ENCODE data around the gene RDM1.
"Not testable (repeated sequence)": the region's sequence is repeated elsewhere in the genome, so short reads cannot be mapped to it uniquely, and the experiment has no call there.

Gene RDM1

GRCh38 chr17:35948092-35948491 lies 17.5 kb upstream of the RDM1 start:
- H3K4me1 Mint-ChIP-seq (ENCODE audit: low read depth): peaks cover 2% of the 10 kb centered on the region
- no peak overlapping the region for H3K4me3 Mint-ChIP-seq
- no peaks in the 10 kb centered on the region for H3K27me3 Mint-ChIP-seq
- no peaks in the 10 kb centered on the region for H3K36me3 Mint-ChIP-seq (ENCODE audit: low read depth)
- H3K9me3 Mint-ChIP-seq: no peaks in the 10 kb centered on the region
- DNase-seq: no peak
- no peak overlapping the region for H3K27ac Mint-ChIP-seq

DNA sequence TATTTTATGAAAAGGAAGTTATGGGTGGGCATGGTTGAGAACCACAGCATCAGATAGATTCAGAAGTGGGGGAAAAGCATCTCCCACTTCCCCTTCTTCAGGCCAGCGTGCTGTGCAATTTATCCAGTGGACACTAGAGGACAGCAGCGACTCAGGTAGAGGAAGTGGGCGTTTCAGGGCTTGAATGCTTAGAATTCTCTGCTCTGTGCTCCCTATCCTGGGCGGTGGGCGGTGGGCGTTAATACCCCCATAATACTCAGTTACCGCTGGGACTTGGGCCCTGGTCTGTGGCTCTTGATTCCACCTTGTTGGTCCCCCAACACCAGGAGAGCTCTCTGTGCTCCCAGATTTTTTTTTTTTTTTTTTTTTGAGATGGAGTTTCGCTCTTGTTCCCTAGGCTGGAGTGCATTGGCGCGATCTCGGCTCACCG lies 16.6 kb upstream of the RDM1 start:
- H3K27ac Mint-ChIP-seq: no peak overlapping the region
- no peak overlapping the region for H3K4me3 Mint-ChIP-seq
- H3K36me3 Mint-ChIP-seq (ENCODE audit: low read depth): no peaks in the 10 kb centered on the region
- H3K27me3 Mint-ChIP-seq: no peaks in the 10 kb centered on the region
- DNase-seq: peak; percentile 58
- no peaks in the 10 kb centered on the region for H3K9me3 Mint-ChIP-seq
- peaks cover 2% of the 10 kb centered on the region for H3K4me1 Mint-ChIP-seq (ENCODE audit: low read depth)

GRCh38 chr17:35944151-35944550 lies 13.6 kb upstream of the RDM1 start:
- H3K4me3 Mint-ChIP-seq: no peak overlapping the region
- no peaks in the 10 kb centered on the region for H3K9me3 Mint-ChIP-seq
- H3K4me1 Mint-ChIP-seq (ENCODE audit: low read depth): peaks cover 2% of the 10 kb centered on the region
- H3K27ac Mint-ChIP-seq: no peak overlapping the region
- no peak for DNase-seq
- no peaks in the 10 kb centered on the region for H3K27me3 Mint-ChIP-seq
- no peaks in the 10 kb centered on the region for H3K36me3 Mint-ChIP-seq (ENCODE audit: low read depth)

GRCh38 chr17:35943537-35943936 lies 13.0 kb upstream of the RDM1 start, which contains the start of gene LYZL6:
Gene LYZL6, minus strand, starts transcription at chr17:35943713. Its CDS starts 4,357 bp downstream, at chr17:35939356.
- DNase-seq: no peak
- Mint-ChIP-seq H3K9me3 (no peaks in the 10 kb centered on the region), H3K4me3 (no peak within 1 kb of the TSS), H3K27ac (no peak within 1 kb of the TSS), H3K4me1 (ENCODE audit: low read depth) (peaks cover 2% of the 10 kb centered on the region), H3K27me3 (no peaks in the 10 kb centered on the region), H3K36me3 (ENCODE audit: low read depth) (no peaks in the 10 kb centered on the region)

DNA sequence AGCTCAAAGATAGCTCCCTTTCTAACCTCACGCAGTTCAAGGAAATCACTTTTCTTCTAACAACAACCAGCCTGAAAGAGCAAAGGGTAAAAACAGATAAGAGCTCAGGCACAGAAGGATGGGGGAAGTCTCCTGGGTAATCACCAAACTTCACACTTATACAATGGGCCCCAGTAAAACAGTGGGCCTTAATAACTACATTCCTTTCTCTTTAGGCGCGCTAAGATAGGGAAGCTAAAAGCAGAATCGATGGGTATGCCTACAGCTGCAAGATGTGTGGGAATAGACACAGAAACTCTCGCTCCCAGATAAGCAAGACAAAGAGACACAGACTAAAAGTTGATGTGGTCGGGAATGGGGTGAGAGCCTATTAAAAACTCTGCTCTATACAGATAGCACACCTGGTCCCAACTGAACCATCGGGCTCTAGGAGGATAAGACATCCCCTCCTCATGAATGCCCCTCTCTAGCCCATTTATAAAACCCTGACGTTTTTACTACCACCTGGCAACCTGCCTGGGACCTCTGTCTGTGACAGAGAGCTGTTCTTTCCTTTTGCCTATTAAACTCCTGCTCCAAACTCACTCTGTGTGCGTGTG lies 12.1 kb upstream of the RDM1 start:
- H3K9me3 Mint-ChIP-seq: no peaks in the 10 kb centered on the region
- H3K27me3 Mint-ChIP-seq: no peaks in the 10 kb centered on the region
- no peak for DNase-seq
- no peaks in the 10 kb centered on the region for H3K36me3 Mint-ChIP-seq (ENCODE audit: low read depth)
- peaks cover 2% of the 10 kb centered on the region for H3K4me1 Mint-ChIP-seq (ENCODE audit: low read depth)
- H3K27ac Mint-ChIP-seq: no peak overlapping the region
- H3K4me3 Mint-ChIP-seq: no peak overlapping the region

DNA sequence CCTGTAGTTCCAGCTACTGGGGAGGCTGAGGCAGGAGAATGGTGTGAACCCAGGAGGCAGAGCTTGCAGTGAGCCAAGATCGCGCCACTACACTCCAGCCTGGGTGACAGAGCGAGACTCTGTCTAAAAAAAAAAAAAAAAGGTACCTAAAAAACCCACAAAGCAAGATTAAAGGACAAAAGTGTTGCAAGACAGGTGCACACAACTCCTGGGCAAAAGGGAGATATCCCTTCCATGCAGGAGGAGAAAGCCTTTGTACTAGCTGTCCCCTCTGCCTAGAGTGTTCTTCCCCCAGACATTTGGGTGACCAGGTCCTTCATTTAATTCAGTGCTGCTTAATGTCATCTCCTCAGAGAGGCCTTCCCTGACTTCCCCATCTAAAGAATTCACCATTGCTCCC lies 7.9 kb upstream of the RDM1 start:
- not testable (repeated sequence) for H3K4me3 Mint-ChIP-seq; H3K4me1 Mint-ChIP-seq (ENCODE audit: low read depth); H3K36me3 Mint-ChIP-seq (ENCODE audit: low read depth); H3K9me3 Mint-ChIP-seq; H3K27ac Mint-ChIP-seq; H3K27me3 Mint-ChIP-seq; DNase-seq

DNA sequence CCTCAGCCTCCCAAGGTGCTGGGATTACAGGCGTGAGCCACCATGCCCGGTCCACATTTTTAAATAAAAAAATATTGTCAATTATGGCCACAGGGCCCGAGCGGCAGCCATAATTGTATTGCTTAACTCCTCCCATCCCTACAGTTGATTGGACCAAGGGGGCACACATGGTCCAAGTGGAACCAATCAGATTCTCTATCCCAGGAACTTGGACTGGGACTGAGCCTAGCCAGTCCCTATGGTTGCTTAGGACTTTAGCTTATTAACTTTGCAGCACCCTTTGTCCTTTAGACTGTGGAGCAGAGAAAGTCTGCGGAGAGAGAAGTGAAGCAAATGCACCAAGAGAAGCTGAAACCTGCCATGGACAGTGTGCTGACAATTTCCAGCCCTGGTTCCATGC lies 5.5 kb upstream of the RDM1 start:
- no peaks in the 10 kb centered on the region for H3K9me3 Mint-ChIP-seq
- peaks cover 5% of the 10 kb centered on the region for H3K4me1 Mint-ChIP-seq (ENCODE audit: low read depth)
- no peak for DNase-seq
- no peaks in the 10 kb centered on the region for H3K27me3 Mint-ChIP-seq
- no peak overlapping the region for H3K4me3 Mint-ChIP-seq
- no peak overlapping the region for H3K27ac Mint-ChIP-seq
- H3K36me3 Mint-ChIP-seq (ENCODE audit: low read depth): no peaks in the 10 kb centered on the region

- Mint-ChIP-seq H3K9me3 (no peaks in the 10 kb centered on the region), H3K27me3 (no peaks in the 10 kb centered on the region), H3K4me3 (no peak overlapping the region), H3K36me3 (ENCODE audit: low read depth) (peaks cover 2% of the 10 kb centered on the region), H3K4me1 (ENCODE audit: low read depth) (peaks cover 17% of the 10 kb centered on the region), H3K27ac (no peak overlapping the region)
- DNase-seq: no peak
Observed at GRCh38 chr17:35934760-35935159, 4.2 kb upstream of the RDM1 start.

DNA sequence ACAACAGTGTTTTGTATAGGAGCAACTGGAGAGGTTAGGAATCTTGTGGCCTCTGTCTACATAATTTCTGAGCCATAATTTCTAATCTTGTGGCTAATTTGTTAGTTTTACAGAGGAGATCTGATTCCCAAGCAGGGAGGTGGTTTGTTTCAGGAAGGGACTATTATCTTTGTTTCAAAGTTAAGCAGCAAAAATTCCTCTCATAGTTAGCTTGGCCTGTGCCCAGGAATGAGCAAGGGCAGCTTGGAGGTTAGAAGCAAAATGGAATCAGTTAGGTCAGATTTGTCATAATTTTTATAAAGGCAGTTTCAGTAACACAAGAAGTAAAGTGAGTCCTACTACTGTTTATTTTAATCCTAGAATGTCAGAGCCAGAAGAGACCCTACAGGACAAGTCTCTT lies 2.0 kb upstream of the RDM1 start:
- Mint-ChIP-seq H3K27me3 (no peaks in the 10 kb centered on the region), H3K9me3 (no peaks in the 10 kb centered on the region), H3K4me1 (ENCODE audit: low read depth) (peaks cover 25% of the 10 kb centered on the region), H3K36me3 (ENCODE audit: low read depth) (peaks cover 2% of the 10 kb centered on the region), H3K27ac (no peak overlapping the region), H3K4me3 (no peak overlapping the region)
- no peak for DNase-seq

DNA sequence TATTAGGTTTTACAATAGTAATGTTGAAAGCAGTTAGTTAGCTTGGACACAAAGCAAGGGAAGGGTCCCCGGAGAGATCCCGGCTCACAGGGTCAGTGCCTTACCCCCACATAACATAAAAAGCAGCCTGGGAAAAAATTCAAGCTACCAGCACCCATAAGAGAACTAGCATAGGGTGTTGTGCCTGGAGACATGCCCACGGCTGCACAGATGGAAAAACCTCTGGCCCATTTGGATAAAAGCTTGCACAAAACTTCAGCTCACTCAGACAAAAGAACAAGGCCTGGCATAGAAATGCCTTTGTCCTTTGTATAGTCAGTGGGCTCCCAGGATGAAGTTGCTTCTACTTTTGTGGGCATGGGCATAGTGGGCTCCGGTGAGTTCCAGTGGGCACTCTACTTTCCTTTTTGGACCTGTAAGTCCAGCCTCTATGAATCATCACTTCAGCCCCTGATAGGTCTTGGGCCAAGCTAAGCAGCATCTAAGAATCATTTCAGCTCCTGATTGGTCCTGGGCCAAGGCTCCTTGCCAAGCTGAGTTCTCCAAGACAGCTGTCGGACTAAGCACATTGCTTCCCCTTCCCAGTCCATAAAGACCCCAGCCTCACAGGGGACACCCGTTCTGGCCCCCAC lies 1.3 kb upstream of the RDM1 start:
- Mint-ChIP-seq H3K36me3 (ENCODE audit: low read depth) (peaks cover 2% of the 10 kb centered on the region), H3K4me1 (ENCODE audit: low read depth) (peaks cover 25% of the 10 kb centered on the region), H3K4me3 (no peak overlapping the region), H3K27ac (no peak overlapping the region), H3K27me3 (no peaks in the 10 kb centered on the region), H3K9me3 (no peaks in the 10 kb centered on the region)
- no peak for DNase-seq

DNA sequence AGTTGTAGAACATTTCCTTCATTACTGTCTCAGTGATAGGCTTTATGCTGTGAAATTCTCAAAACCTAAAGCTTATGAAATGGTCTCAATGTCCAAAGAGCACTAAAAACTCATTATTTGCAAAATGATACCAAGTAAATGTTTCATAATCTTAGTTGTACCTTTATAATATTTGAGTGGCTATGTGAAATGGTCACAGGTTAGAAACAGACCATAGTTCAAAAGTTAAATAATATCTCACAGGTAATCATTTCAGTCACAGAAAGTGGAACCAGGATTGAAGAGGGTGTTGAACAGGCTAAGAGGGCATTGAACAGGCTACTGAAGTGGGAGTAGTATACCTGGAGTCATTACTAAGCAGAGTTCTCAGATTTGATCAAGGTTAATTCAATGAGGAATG lies 2.9 kb downstream of the RDM1 start:
- Mint-ChIP-seq H3K27ac (no peak overlapping the region), H3K36me3 (ENCODE audit: low read depth) (peaks cover 5% of the 10 kb centered on the region), H3K9me3 (no peaks in the 10 kb centered on the region), H3K27me3 (no peaks in the 10 kb centered on the region), H3K4me3 (no peak overlapping the region), H3K4me1 (ENCODE audit: low read depth) (peaks cover 33% of the 10 kb centered on the region)
- no peak for DNase-seq

DNA sequence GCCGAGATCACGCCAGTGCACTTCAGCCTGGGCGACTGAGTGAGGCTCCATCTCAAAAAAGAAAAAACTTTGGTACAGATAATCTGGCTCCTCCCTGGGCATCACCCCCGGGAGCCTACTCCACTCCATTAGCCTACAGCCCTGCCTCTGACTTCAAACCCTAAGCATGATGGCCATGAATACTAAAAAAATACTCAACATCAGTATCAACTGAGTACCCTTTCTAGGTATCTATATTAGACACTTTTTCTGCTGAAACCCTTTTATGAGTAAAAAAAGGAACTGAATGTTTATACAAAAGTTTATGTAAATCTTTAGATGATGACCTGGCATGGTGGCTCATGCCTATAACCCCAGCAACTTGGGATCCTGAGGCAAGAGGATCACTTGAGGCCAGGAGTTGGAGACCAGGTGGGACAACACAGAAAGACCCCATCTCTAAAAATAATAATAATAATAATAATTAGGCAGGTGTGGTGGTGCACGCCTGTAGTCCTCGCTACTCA lies 6.9 kb downstream of the RDM1 start:
- no peak overlapping the region for H3K4me3 Mint-ChIP-seq
- no peak overlapping the region for H3K27ac Mint-ChIP-seq

DNA sequence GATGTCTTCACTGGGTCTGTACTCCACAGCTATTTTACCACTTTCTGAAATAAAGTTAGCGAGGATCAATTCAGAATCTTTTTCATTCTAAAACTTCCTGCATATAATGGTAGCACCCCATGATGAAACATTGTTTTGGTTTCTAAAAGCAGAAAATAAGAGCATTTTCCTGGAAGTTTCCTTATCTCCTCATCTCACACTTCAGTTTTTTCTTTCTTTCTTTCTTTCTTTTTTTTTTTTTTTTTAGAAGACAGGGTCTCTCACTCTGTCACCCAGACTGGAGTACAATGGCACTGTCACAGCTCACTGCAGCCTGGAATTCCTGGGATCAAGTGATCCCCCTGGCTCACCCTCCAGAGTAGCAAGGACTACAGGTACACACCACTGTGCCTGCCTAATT lies 10.3 kb downstream of the RDM1 start:
- no peak overlapping the region for H3K27ac Mint-ChIP-seq
- DNase-seq: no peak
- no peaks in the 10 kb centered on the region for H3K27me3 Mint-ChIP-seq
- H3K36me3 Mint-ChIP-seq (ENCODE audit: low read depth): peaks cover 4% of the 10 kb centered on the region
- H3K4me1 Mint-ChIP-seq (ENCODE audit: low read depth): peaks cover 29% of the 10 kb centered on the region
- H3K9me3 Mint-ChIP-seq: no peaks in the 10 kb centered on the region
- H3K4me3 Mint-ChIP-seq: no peak overlapping the region

More for the DNA sequence above, 6.9 kb downstream of the RDM1 start:
- DNase-seq: no peak
- Mint-ChIP-seq H3K36me3 (ENCODE audit: low read depth) (peaks cover 4% of the 10 kb centered on the region), H3K27me3 (no peaks in the 10 kb centered on the region), H3K4me1 (ENCODE audit: low read depth) (peaks cover 29% of the 10 kb centered on the region), H3K9me3 (no peaks in the 10 kb centered on the region)

DNA sequence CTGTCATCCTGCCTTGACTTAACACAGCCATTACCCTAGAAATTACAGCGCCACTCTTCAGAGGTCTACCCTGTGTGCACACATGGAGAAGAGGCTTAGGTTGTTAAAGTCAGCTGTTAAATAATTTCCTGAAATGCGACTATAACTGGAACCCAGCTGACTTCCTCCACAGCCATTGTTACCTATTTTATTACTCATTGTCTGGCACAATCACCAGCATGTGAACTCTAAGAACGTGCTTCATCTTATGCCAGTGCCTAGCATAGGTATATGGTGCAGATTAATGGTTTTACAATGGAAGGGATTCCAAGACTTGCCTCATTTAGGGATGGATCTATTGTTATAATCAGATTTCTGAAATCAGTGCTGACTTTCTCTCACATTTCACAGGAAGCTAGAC lies 11.9 kb downstream of the RDM1 start:
- no peak for DNase-seq
- Mint-ChIP-seq H3K36me3 (ENCODE audit: low read depth) (peaks cover 4% of the 10 kb centered on the region), H3K4me1 (ENCODE audit: low read depth) (peaks cover 32% of the 10 kb centered on the region), H3K4me3 (no peak overlapping the region), H3K27ac (no peak overlapping the region), H3K9me3 (no peaks in the 10 kb centered on the region), H3K27me3 (no peaks in the 10 kb centered on the region)

DNA sequence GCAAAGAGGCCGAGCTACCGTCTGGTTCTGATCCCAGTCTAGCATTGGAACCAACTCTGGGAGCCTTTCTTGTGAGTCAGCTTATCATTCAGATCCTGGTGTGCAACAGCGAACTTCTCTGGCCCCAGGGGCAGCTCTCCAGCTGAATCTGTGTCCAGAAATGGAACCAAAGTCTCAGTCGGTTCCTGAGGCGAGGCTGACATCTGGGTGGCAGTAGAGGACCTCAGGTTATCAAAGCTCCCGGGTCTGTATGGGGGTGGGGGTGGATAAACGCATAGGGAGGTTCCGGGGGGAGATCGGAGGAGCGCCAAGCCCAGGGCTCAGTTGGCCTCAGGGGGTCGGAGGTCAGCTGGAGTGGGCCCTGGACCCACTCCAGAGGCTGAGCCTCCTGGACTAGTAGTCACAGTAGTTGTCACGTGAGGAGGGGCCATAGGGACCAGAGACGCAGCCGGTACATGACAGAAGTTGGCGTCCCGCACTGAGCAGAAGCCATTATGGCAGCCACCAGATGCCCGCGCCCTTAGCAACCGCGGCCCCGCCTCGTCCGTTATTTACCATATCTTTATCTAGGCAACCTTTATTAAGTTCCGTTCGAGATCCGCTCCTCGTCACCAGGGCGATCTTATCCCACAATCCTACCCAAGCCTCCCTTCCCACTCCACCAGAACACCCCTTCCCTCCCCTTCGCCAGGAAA lies 12.9 kb downstream of the RDM1 start:
- Mint-ChIP-seq H3K36me3 (ENCODE audit: low read depth) (peaks cover 1% of the 10 kb centered on the region), H3K9me3 (no peaks in the 10 kb centered on the region), H3K4me1 (ENCODE audit: low read depth) (peaks cover 37% of the 10 kb centered on the region), H3K27me3 (no peaks in the 10 kb centered on the region), H3K27ac (no peak overlapping the region), H3K4me3 (no peak overlapping the region)
- no peak for DNase-seq

All from activated T-cell treated with anti-CD3 and anti-CD28 coated beads, Interleukin-2, amount 50 U/mL, for 24 hours (primary cell).